GM18909 (cell line): ENCODE results near the gene TAF11L14.

Experiments used
- ATAC-seq: cut with Tn5 transposase; IDR thresholded peaks from one replicate; pipeline ENCODE4 v1.9.1; 2021; ENCODE audit warnings: mild to moderate bottlenecking; ENCODE audit not compliant: unreplicated experiment, poor library complexity

TAF11L14 gene

DNA sequence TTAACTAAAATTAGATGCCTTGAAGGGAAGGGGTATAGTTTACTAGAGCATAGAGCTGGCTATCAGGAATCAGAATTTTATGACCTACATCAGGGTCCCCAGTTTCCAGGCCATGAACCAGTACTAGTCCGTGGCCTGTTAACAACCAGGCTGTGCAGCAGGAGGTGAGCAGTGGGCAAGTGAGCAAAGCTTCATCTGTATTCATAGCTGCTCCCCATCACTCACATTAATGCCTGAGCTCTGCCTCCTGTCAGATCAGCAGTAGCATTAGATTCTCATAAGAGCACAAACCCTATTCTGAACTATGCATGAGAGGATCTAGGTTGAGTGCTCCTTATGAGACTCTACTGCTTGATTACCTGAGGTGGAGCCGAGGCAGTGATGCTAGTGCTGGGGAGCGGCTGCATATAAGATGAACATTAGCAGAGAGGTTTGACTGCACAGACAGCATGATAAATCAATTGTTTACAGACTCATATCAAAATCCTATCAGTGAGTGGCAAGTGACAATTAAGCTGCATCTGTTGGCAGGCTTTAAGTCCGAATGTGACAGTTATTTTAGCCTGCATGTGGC, 44.6 kb downstream of the TAF11L14 start:
- ATAC-seq: no peak

GRCh38 chr5:17679597-17680203, 45.4 kb downstream of the TAF11L14 start:
- no peak for ATAC-seq

GRCh38 chr5:17680737-17681136, 46.5 kb downstream of the TAF11L14 start:
- no peak for ATAC-seq
